ENCODE measurements around the gene OSBP. TPM values are rescaled to one million over a fixed set of nuclear protein-coding genes. Genes with fewer than 3 reads are reported as not detected.
A peak's percentile ranks its signal among the peaks of the same experiment; 100 is the strongest.

The OSBP gene
- total and polyA plus RNA-seq, 9 of the 15 experiments (the other 6 are each of a cell fraction or from before 2014, with no cell fraction given), result 11.7 to 49.0 (median 28.7) TPM

DNA sequence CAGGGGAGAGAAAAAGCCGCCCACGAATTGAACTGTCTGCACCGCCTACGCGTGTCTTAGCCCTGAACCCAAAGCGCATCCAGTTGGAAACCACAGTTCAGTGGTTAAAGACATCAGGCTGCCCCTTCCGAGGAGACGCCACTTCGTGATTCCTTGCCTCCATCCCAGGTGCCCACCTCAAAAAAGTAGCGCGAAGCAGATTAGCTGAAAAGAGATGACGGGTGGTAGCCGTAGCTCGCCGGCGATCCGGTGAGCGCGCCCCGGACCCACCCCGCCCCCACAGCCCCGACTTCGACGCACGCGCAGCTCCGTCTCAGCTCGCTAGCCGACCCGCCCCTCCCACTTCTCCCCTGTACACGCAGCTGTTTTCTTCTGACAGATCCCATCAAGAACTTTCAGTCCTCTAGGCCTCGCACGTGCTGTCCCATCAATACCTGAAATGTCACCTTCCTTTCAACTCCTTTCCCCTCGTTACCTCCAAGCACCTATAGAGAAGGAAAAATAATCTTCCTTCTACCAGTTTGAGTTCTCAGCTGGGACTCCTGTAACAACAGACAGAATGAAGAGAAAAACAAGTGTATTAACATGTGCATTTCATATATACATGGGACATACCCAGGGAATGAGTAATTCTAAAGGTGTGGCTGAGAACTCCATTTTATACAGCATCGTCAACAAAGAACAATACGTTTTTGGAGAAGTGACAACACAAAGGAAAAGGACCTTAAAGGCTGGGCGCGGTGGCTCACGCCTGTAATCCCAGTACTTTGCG, 54.7 kb downstream of the OSBP start:
- H2AFZ ChIP-seq (ENCODE audit: low read depth, low read length), result peak overlapping the region; percentile 97
- H3K27me3 ChIP-seq (ENCODE audit: control insufficient read depth in 2 of 2, insufficient read depth in 2 of 2, low read length in 2 of 2), result no peaks in the 10 kb centered on the region
- H3K9me1 ChIP-seq (ENCODE audit: control insufficient read depth, insufficient read depth, low read length), result no peaks in the 10 kb centered on the region
- peak overlapping the region; percentile 60 for H3K4me3 ChIP-seq
- in situ Hi-C loops (cut with MboI), result no loop called here
- peaks cover 17 to 27% of the 10 kb centered on the region in 2 experiments for H3K4me1 ChIP-seq (replicated peaks in 1 of 2; ENCODE audit: control insufficient read depth in 2 of 2, insufficient read depth in 2 of 2, low read length in 2 of 2)
- H3K9me3 ChIP-seq (replicated peaks; ENCODE audit: control insufficient read depth, insufficient read depth, low read depth, low read length), result no peaks in the 10 kb centered on the region; the same call in 1 of the 2 replicates
- ChIA-PET CTCF (ENCODE audit: low intra/inter-chr PET ratio) (no interaction called here), POLR2A (interaction anchor here (0.9 to 5.9 kb wide), 4 partner anchors 10 to 52 kb away, joined by 3 to 69 read pairs (median 4); no protein-coding TSS in a partner anchor)
- H3K27ac ChIP-seq (ENCODE audit: extremely low read depth, low read depth, low read length), result peak overlapping the region; percentile 87
- DNase-seq (ENCODE audit: extremely low read depth in 1 of 4, low spot score in 3 of 4) (peak; percentile 88 to 94 (median 90)), FAIRE-seq (peak; percentile 57), ATAC-seq (peak; percentile 56)
- H3K36me3 ChIP-seq (ENCODE audit: control insufficient read depth, insufficient read depth, low read length), result no peaks in the 10 kb centered on the region
- intact Hi-C loops (cut with micrococcal nuclease), result loop anchor here (2.0 kb wide), 1 partner anchor 56 kb away; no protein-coding TSS in a partner anchor
- H4K20me1 ChIP-seq (replicated peaks; ENCODE audit: control insufficient read depth, insufficient read depth, low read length), result no peaks in the 10 kb centered on the region
- BruUV-seq (replicated peaks), result no TSS peak
- H3K79me2 ChIP-seq (ENCODE audit: control insufficient read depth, insufficient read depth, low read length), result no peaks in the 10 kb centered on the region; the same call in 2 of the 3 replicates
- 12% methylated on average over 23 of the region's 40 CpGs for WGBS (ENCODE audit: insufficient coverage, low coverage, missing lambda C conversion rate)
- H3K9ac ChIP-seq (ENCODE audit: insufficient read depth in 1 of 2, low read depth in 2 of 2, low read length in 2 of 2), result peak overlapping the region; percentile 90 to 91
- peak overlapping the region; percentile 96 for H3K4me2 ChIP-seq (ENCODE audit: insufficient read depth, low read length)
- TF ChIP-seq, protein P1, sequence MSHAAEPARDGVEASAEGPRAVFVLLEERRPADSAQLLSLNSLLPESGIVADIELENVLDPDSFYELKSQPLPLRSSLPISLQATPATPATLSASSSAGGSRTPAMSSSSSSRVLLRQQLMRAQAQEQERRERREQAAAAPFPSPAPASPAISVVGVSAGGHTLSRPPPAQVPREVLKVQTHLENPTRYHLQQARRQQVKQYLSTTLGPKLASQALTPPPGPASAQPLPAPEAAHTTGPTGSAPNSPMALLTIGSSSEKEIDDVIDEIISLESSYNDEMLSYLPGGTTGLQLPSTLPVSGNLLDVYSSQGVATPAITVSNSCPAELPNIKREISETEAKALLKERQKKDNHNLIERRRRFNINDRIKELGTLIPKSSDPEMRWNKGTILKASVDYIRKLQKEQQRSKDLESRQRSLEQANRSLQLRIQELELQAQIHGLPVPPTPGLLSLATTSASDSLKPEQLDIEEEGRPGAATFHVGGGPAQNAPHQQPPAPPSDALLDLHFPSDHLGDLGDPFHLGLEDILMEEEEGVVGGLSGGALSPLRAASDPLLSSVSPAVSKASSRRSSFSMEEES (CRISPR knock-in tag; IDR thresholded peaks at IDR 0.05), result no peak
- TF ChIP-seq PHB (CRISPR knock-in tag; IDR thresholded peaks at IDR 0.05) (no peak), MAFF (IDR thresholded peaks at IDR 0.05; ENCODE audit: low read length) (no peak), ZNF444 (CRISPR knock-in tag; IDR thresholded peaks at IDR 0.05) (no peak), CTBP1 (IDR thresholded peaks at IDR 0.05; ENCODE audit: borderline replicate concordance) (no peak; the same call in 1 of the 2 replicates)
- TF ChIP-seq, protein P2, sequence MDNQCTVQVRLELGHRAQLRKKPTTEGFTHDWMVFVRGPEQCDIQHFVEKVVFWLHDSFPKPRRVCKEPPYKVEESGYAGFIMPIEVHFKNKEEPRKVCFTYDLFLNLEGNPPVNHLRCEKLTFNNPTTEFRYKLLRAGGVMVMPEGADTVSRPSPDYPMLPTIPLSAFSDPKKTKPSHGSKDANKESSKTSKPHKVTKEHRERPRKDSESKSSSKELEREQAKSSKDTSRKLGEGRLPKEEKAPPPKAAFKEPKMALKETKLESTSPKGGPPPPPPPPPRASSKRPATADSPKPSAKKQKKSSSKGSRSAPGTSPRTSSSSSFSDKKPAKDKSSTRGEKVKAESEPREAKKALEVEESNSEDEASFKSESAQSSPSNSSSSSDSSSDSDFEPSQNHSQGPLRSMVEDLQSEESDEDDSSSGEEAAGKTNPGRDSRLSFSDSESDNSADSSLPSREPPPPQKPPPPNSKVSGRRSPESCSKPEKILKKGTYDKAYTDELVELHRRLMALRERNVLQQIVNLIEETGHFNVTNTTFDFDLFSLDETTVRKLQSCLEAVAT (IDR thresholded peaks at IDR 0.05), result no peak
- TF ChIP-seq, protein P3, sequence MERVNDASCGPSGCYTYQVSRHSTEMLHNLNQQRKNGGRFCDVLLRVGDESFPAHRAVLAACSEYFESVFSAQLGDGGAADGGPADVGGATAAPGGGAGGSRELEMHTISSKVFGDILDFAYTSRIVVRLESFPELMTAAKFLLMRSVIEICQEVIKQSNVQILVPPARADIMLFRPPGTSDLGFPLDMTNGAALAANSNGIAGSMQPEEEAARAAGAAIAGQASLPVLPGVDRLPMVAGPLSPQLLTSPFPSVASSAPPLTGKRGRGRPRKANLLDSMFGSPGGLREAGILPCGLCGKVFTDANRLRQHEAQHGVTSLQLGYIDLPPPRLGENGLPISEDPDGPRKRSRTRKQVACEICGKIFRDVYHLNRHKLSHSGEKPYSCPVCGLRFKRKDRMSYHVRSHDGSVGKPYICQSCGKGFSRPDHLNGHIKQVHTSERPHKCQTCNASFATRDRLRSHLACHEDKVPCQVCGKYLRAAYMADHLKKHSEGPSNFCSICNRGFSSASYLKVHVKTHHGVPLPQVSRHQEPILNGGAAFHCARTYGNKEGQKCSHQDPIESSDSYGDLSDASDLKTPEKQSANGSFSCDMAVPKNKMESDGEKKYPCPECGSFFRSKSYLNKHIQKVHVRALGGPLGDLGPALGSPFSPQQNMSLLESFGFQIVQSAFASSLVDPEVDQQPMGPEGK (CRISPR knock-in tag; IDR thresholded peaks at IDR 0.05; ENCODE audit: borderline replicate concordance), result no peak
- TF ChIP-seq, protein P4, sequence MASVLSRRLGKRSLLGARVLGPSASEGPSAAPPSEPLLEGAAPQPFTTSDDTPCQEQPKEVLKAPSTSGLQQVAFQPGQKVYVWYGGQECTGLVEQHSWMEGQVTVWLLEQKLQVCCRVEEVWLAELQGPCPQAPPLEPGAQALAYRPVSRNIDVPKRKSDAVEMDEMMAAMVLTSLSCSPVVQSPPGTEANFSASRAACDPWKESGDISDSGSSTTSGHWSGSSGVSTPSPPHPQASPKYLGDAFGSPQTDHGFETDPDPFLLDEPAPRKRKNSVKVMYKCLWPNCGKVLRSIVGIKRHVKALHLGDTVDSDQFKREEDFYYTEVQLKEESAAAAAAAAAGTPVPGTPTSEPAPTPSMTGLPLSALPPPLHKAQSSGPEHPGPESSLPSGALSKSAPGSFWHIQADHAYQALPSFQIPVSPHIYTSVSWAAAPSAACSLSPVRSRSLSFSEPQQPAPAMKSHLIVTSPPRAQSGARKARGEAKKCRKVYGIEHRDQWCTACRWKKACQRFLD (CRISPR knock-in tag; IDR thresholded peaks at IDR 0.05), result 0 out of 2 replicates have a peak, but pooled peaks have one; percentile 52
- TF ChIP-seq, protein P5, sequence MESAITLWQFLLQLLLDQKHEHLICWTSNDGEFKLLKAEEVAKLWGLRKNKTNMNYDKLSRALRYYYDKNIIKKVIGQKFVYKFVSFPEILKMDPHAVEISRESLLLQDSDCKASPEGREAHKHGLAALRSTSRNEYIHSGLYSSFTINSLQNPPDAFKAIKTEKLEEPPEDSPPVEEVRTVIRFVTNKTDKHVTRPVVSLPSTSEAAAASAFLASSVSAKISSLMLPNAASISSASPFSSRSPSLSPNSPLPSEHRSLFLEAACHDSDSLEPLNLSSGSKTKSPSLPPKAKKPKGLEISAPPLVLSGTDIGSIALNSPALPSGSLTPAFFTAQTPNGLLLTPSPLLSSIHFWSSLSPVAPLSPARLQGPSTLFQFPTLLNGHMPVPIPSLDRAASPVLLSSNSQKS (CRISPR knock-in tag; IDR thresholded peaks at IDR 0.05), result no peak
- TF ChIP-seq, protein P6, sequence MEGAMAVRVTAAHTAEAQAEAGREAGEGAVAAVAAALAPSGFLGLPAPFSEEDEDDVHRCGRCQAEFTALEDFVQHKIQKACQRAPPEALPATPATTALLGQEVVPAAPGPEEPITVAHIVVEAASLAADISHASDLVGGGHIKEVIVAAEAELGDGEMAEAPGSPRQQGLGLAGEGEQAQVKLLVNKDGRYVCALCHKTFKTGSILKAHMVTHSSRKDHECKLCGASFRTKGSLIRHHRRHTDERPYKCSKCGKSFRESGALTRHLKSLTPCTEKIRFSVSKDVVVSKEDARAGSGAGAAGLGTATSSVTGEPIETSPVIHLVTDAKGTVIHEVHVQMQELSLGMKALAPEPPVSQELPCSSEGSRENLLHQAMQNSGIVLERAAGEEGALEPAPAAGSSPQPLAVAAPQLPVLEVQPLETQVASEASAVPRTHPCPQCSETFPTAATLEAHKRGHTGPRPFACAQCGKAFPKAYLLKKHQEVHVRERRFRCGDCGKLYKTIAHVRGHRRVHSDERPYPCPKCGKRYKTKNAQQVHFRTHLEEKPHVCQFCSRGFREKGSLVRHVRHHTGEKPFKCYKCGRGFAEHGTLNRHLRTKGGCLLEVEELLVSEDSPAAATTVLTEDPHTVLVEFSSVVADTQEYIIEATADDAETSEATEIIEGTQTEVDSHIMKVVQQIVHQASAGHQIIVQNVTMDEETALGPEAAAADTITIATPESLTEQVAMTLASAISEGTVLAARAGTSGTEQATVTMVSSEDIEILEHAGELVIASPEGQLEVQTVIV (CRISPR knock-in tag; IDR thresholded peaks at IDR 0.05; ENCODE audit: borderline replicate concordance), result no peak

Measured in K562 (cell line).